AML-193 (cell line): Measurements from ENCODE around the gene PRKG1.

Experiments
- DNase-seq, 2 experiments: peaks; one replicate each; lab custom pipeline; 2025; lab: John Stamatoyannopoulos, UW

PRKG1 gene

DNA sequence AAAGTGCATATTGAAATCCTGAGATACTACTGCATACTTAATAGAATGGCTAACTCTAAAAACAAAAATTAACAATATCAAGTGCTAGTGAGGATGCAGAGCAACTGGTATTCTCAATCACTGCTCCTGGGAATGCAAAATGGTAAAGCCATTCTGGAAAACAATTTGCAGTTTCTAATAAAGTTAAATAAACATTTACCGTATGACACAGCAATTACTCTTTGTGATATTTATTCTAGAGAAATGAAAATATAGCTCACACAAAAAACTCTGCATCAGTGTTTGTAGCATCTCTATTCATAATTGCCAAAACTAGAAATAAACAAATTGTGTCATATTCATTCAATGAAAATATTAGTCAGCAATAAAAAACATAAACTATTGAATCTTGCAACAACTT, 984.8 kb downstream of the PRKG1 start:
- no peak for DNase-seq

- DNase-seq, result no peak
These were observed 988.9 kb downstream of the PRKG1 start for GRCh38 chr10:52063159-52063558.

- no peak for DNase-seq
These were observed 990.0 kb downstream of the PRKG1 start for GRCh38 chr10:52064084-52064845.

DNA sequence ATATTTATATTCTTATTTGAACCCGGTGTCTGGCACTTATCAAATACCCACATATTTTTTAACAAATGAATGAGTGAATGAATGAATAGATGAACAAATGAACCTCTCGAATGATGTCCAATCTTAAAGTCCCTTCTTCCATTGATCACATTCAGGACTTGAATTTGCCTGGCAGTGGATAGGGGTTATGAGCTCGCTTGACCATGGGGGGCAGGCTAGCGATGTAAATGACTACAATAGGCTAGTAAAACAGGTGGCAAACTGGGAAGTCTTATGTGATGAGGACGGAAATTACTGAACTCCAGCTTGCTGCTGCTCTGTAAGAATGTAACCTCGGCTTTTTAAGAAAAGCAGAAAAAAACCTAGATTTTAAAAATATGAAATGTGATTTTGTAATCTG, 992.1 kb downstream of the PRKG1 start:
- no peak for DNase-seq

GRCh38 chr10:52068485-52068884, 994.2 kb downstream of the PRKG1 start:
- DNase-seq, result no peak

GRCh38 chr10:52071814-52072213, 997.5 kb downstream of the PRKG1 start:
- DNase-seq, result no peak

DNA sequence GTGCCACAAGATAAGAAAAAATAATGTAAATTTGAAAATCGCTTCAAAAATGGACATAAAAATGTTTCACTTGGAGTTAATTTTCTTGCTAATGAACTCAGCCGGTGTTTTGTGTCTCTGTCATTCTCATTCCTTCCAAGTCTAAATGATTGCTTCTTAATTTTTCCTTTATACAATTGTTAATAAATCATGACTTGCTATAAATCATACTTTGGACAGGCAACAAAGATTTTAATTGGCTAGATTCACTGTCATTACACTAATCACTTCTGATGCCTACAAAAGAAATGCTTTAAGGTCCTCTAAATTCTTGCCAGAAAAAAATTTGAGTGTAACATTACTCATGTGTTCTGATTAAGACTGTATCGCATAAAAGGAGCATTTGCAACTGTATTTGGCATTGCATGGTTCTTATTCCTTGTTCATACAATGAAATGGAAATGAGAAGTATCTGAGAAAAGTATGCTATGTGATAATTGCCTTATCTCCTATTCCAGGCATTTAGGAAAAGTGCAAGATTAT, 1000.3 kb downstream of the PRKG1 start:
- DNase-seq, result no peak

DNA sequence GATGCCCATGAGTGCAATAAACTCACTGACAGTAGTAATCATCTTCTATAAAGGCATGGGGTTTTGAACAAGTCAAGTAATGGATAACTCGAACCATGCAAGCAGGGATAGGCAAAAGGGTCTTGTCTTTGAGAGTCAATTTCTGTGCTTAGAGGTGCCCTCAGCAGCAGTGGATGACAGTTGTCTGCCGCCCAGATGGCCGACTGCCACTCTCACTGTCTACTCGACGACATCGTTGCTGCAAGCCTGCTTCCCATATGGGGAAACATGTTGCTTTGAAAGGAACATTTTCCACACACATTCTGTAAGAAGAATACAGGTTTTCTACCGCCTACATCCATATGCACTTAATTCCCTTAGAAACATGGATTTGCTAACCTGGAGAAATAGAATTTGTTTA, 1003.5 kb downstream of the PRKG1 start:
- no peak for DNase-seq

DNA sequence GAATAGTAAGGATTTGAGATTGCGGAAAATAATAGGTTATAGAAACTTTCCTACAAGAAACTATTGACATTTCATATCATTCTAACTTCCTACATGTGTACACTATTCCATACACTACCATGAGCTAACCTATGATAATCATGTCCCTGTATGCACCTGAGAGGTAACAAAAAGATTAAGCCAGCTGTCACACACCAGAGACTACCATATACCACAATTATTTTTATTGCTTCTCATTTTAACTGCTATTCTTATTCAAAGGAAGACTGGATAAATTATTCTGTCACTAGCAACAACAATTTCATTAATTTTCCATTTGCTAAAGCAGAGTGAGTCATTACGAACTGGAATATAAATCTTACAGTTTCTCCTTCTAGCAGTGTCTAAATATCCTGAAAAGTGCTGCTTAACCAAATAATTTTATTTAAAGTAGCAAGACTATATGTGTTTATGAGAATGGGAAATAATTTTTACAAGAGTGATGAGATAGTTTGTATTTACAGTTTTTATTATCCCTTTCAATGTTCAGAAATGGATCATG, 1004.2 kb downstream of the PRKG1 start:
- DNase-seq, result no peak

DNA sequence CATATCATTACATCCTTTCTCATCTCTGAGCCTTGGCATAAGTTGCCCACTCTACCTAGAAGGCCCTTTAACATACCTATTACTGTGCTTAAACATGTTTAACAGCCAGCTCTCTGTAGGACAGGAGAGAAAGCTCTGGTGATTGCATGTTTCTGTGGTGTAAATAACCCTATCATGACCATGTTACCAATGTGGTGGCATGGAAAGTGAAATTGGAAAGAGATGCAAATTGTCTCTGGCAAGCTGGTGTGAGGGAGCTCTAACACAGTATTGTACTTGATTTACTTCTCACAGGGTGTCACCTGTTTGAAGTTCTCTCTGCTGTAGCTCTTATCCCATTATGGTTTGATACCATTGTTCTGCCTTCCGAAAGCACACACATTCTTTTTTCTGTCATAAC, 1008.0 kb downstream of the PRKG1 start:
- no peak for DNase-seq

- no peak for DNase-seq
These were observed 1009.1 kb downstream of the PRKG1 start for GRCh38 chr10:52083422-52083821.

DNA sequence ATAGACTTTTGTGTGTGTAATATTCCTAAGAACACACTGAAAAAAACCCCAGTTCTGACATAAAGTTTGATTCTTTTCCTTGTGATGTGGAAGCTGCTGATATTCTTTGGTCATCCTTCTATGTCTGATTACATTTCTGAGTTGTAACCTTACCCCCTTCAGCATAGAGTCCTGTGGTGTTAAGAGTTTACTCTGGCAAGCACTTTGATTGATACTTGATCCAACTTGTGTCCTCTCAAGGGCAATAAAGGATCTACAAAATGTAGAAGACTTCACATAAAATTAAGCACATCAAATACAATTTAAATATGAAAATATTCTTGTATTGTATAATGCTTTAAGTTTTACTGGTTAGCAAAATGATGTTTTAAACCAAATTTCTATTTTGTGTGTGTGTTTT, 1018.1 kb downstream of the PRKG1 start:
- no peak for DNase-seq

- DNase-seq, result no peak
These were observed 1023.8 kb downstream of the PRKG1 start for GRCh38 chr10:52098130-52098529.

DNA sequence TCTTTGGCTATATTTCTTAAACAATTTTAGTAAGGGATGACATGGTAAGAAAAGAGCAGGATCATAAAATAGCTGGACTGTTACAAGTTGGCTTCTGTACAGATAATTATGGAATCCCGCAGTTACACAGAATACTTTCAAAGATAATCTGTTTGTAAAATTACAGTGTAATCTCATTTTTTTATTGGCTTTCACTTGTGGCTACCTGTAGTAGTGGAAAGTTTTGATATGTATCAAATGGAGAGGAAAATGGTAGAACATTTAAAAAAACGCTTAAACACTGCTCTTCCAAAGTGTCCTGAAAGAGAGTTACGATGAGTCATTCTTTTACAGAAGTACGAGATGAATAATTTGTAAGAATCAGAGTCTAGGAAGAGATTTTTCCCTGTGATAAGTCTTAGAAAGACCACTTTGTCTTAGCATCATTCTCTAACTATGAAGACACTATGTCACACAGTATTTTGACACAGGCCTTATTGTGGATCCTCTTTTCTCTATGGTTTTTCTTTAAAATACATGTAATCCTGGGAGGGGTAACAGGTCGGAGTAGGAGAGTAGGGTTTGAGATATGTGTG, 1024.8 kb downstream of the PRKG1 start:
- no peak for DNase-seq

- no peak for DNase-seq
These were observed 1025.8 kb downstream of the PRKG1 start for GRCh38 chr10:52100011-52100547.

GRCh38 chr10:52105301-52105700, 1031.0 kb downstream of the PRKG1 start:
- no peak for DNase-seq

DNA sequence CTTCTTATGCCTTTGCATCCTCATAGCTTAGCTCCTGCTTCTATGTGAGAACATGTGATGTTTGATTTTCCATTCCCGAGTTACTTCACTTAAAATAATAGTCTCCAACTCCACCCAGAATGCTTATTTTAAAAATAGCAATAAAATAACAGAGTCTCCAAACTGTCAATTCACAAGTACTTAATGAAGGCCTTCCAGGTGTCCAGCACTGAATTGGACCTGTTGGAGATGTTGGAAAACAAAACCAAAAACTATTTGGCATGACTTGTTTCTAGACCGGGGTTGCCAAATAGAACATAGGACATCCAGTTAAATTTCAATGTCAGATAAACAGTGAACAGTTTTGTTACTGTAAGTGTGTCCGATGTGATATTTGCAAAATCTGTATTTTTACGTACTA, 1031.7 kb downstream of the PRKG1 start:
- DNase-seq, result no peak

DNA sequence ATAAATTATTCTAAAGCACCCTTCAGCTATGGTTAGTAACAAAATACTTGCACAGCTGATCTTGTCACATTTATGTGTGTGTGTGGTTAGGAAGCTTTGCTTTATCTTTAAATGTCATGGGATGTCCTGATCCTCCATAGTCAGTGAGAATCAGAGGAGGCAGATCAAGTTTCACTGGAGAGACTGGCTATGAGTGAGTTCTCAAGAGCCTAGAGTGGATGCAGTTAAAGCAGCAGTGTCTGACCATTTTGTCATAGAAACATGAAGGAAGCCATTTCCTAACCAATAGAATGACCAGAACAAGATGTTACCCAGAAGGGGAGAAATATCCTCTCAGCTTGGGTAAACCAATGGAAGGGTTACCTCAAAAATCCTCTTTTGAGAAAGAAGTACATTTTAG, 1032.6 kb downstream of the PRKG1 start:
- DNase-seq, result no peak

GRCh38 chr10:52108236-52108635, 1033.9 kb downstream of the PRKG1 start:
- no peak for DNase-seq

- no peak for DNase-seq
These were observed 1036.3 kb downstream of the PRKG1 start for GRCh38 chr10:52110576-52110975.

- DNase-seq, result no peak
These were observed 1037.0 kb downstream of the PRKG1 start for GRCh38 chr10:52111101-52111891.

DNA sequence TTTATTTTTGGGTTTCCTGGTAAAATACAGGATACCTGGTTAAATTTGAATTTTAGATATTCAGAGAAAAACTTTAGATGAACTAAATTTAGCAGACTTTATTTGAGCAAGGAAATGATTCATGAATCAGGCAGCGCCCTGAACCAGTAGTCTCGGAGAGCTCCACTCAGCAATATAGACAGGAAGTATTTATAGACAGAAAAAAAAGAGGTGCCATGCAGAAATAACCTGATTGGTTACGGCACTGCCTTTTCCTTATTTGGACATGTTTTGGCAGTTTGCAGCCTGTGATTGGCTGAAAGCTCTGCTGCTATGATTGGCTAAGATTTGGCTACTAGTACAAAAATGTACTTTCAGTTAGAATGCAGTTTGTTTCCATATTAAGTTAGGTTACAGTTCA, 1041.5 kb downstream of the PRKG1 start:
- no peak for DNase-seq
